Activated naive CD8-positive, alpha-beta T cell (primary cell): ENCODE measurements around the gene SLC35G1.

Source experiments
- H3K27ac Mint-ChIP-seq: one replicate; pipeline ENCODE4 v1.8.0; 2021; ENCODE audit warnings: mixed read lengths
- H3K27me3 Mint-ChIP-seq: one replicate; pipeline ENCODE4 v1.8.0; 2021; ENCODE audit warnings: mixed read lengths
- H3K36me3 Mint-ChIP-seq: one replicate; pipeline ENCODE4 v1.8.0; 2021; ENCODE audit warnings: mixed read lengths
- H3K4me1 Mint-ChIP-seq: one replicate; pipeline ENCODE4 v1.8.0; 2021; ENCODE audit warnings: low read depth, mixed read lengths
- H3K4me3 Mint-ChIP-seq: one replicate; pipeline ENCODE4 v1.8.0; 2021; ENCODE audit warnings: mild to moderate bottlenecking, mixed read lengths
- H3K9me3 Mint-ChIP-seq: one replicate; pipeline ENCODE4 v1.8.0; 2021; ENCODE audit warnings: low read depth, mixed read lengths

Gene SLC35G1, protein sequence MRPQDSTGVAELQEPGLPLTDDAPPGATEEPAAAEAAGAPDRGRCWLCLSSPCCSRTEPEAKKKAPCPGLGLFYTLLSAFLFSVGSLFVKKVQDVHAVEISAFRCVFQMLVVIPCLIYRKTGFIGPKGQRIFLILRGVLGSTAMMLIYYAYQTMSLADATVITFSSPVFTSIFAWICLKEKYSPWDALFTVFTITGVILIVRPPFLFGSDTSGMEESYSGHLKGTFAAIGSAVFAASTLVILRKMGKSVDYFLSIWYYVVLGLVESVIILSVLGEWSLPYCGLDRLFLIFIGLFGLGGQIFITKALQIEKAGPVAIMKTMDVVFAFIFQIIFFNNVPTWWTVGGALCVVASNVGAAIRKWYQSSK

DNA sequence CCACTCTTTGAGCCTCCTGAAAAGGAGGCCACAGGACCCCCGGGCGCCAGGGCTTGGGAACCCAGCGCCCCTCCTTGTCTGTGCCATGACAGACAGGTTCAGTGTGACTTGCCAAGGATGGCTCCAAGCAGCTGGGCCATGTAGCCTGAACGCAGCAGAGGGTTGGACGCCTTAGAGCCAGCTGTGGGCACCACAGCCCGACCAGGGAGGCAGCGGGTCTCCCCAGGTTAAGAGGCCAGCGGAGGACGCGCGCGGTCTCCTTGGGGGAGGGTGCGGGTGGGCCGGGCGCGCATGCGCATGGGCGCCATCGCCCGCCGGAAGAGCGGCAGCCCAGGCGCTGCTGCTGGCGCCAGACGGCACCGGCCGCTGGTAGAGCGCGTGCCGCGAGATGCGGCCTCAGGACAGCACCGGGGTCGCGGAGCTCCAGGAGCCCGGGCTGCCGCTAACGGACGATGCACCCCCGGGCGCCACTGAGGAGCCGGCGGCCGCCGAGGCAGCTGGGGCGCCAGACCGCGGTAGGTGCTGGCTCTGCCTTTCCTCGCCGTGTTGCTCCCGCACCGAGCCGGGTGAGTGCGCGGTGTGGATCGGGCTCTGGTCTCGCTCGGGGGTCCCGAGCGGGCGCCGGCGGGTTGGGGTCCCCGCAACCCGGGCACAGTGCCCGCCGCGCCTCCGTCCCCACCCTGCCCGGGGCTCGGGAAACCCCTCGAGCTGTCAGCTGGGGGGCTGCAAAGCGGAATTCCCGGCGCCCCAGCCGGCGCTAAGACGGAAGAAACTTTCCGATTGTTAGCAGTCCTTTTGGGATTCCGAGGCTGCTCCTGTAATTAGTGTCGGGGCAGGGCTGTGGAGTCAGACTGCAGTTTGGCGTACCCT, at the start of gene SLC35G1:
Gene SLC35G1, plus strand, starts transcription at position 333 of the 870 bp plus-strand sequence. Its CDS starts 56 bp downstream, at position 389.
- peaks cover 7% of the 10 kb centered on the region for H3K36me3 Mint-ChIP-seq
- no peaks in the 10 kb centered on the region for H3K9me3 Mint-ChIP-seq
- H3K4me3 Mint-ChIP-seq, result peak within 1 kb of the TSS; percentile 87
- H3K4me1 Mint-ChIP-seq, result peaks cover 39% of the 10 kb centered on the region
- peak within 1 kb of the TSS; percentile 81 for H3K27ac Mint-ChIP-seq
- H3K27me3 Mint-ChIP-seq, result peaks cover 2% of the 10 kb centered on the region

DNA sequence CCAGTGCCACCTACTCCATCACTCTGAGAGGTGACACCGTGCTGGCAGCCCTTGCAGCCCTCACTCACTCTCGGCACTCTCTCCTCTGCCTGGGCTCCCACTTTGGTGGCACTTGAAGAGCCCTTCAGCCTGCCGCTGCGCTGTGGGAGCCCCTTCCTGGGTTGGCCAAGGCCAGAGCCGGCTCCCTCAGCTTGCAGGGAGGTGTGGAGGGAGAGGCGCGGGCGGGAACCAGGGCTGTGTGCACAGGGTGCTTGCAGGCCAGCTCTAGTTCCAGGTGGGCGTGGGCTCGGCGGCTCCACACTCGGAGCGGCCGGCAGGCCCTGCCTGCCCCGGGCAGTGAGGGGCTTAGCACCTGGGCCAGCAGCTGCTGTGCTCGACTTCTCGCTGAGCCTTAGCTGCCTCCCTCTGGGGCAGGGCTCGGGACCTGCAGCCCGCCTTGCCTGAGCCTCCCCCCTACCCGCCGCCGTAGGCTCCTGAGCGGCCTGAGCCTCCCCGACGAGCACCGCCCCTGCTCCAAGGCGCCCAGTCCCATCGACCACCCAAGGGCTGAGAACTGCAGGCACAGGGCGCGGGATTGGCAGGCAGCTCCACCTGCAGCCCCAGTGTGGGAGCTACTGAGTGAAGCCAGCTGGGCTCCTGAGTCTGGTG, 48.7 kb upstream of the SLC35G1 start:
- H3K9me3 Mint-ChIP-seq, result no peaks in the 10 kb centered on the region
- no peaks in the 10 kb centered on the region for H3K4me1 Mint-ChIP-seq
- H3K36me3 Mint-ChIP-seq, result peaks cover 2% of the 10 kb centered on the region
- no peak overlapping the region for H3K4me3 Mint-ChIP-seq
- H3K27ac Mint-ChIP-seq, result no peak overlapping the region
- H3K27me3 Mint-ChIP-seq, result no peaks in the 10 kb centered on the region

DNA sequence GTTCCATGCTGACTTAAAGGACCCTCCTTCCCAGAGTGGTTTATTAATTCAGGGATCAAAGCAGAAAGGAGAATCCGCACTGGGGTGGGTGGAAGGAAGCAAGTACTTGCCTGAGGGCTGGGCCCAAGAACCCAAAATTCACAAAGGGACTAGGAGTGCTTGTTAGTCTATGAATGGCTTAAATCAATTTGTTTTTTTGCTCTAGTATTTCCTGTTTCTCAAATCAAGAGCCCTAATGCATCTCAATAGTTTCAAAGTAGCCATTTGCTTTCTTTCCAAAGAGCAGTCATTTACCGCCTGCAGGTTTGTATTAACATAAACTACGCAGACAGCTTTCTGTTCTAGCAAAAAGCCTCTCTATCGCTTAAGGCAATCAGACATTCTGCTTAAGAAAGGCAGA, 44.2 kb upstream of the SLC35G1 start:
- Mint-ChIP-seq H3K9me3 (no peaks in the 10 kb centered on the region), H3K4me3 (no peak overlapping the region), H3K4me1 (no peaks in the 10 kb centered on the region), H3K27ac (no peak overlapping the region), H3K36me3 (peaks cover 2% of the 10 kb centered on the region), H3K27me3 (no peaks in the 10 kb centered on the region)

GRCh38 chr10:93850031-93851015, 43.5 kb upstream of the SLC35G1 start:
- Mint-ChIP-seq H3K27me3 (no peaks in the 10 kb centered on the region), H3K27ac (no peak overlapping the region), H3K4me3 (no peak overlapping the region), H3K4me1 (no peaks in the 10 kb centered on the region), H3K36me3 (peaks cover 2% of the 10 kb centered on the region), H3K9me3 (no peaks in the 10 kb centered on the region)

GRCh38 chr10:93851169-93851568, 42.6 kb upstream of the SLC35G1 start:
- Mint-ChIP-seq H3K9me3 (no peaks in the 10 kb centered on the region), H3K27me3 (no peaks in the 10 kb centered on the region), H3K4me3 (no peak overlapping the region), H3K27ac (no peak overlapping the region), H3K4me1 (no peaks in the 10 kb centered on the region), H3K36me3 (peaks cover 2% of the 10 kb centered on the region)

DNA sequence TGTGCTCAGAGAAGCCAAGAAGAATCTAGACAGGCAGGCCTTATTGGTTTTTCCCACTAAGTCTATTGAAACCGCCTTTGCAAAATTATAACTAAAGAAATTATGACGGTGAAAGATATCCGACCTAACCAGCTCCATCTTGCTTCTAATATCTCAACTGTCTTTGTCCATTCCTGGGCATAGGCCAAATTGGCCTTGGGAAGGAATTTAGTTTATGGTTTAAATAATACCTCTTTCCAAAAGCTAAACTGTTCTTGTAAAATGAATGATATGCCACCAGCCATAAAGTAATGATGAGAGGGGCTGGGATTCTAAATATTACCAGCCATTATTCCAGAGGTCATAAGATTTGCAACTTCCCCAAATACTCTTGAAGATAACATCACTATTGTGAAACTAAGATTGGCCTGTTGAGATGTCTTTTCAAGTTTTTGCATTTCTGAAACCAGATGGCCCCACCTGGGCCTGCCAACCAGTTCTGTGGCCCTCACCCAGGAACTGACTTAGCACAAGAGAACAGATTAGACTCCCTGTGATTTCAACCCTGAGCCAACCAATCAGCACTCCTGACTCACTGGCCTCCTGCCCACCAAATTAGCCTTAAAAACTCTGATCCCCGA, 41.2 kb upstream of the SLC35G1 start:
- H3K9me3 Mint-ChIP-seq, result no peaks in the 10 kb centered on the region
- H3K4me1 Mint-ChIP-seq, result no peaks in the 10 kb centered on the region
- no peak overlapping the region for H3K27ac Mint-ChIP-seq
- no peaks in the 10 kb centered on the region for H3K27me3 Mint-ChIP-seq
- H3K36me3 Mint-ChIP-seq, result no peaks in the 10 kb centered on the region
- H3K4me3 Mint-ChIP-seq, result no peak overlapping the region

GRCh38 chr10:93854975-93855374, 38.8 kb upstream of the SLC35G1 start:
- no peaks in the 10 kb centered on the region for H3K9me3 Mint-ChIP-seq
- no peak overlapping the region for H3K27ac Mint-ChIP-seq
- no peak overlapping the region for H3K4me3 Mint-ChIP-seq
- no peaks in the 10 kb centered on the region for H3K27me3 Mint-ChIP-seq
- no peaks in the 10 kb centered on the region for H3K36me3 Mint-ChIP-seq
- no peaks in the 10 kb centered on the region for H3K4me1 Mint-ChIP-seq

DNA sequence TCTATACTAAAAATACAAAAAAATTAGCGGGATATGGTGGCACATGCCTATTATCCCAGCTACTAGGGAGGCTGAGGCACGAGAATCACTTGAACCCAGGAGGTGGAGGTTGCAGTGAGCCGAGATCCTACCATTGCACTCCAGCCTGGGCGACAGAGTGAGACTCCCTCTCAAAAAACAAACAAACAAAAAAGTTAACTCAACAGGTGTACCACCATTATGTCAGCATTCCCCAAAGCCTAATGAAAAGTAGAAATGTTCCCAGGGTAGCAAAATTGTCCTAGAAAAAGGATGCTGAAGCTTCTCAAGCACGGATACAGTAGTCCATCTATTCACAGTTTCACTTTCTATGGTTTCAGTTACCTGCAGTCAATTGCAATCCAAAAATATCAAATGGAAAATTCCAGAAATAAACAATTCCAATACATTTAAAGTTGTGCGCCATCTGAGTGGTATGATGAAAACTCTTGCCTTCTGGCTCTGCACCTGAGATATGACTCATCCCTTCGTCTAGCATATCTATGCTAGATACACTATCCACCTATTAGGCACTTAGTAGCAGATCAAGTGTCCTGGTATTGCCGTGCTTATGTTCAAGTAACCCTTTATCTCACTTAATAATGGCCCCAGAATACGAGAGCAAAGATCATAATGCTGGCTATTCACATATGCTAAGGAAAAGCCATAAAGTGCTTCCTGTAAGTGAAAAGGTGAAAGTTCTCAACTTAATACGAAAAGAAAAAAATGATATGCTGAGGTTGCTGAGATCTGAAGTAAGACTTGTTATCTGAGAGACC, 37.2 kb upstream of the SLC35G1 start:
- Mint-ChIP-seq H3K9me3 (no peaks in the 10 kb centered on the region), H3K36me3 (no peaks in the 10 kb centered on the region), H3K27me3 (peaks cover 2% of the 10 kb centered on the region), H3K27ac (no peak overlapping the region), H3K4me3 (no peak overlapping the region), H3K4me1 (no peaks in the 10 kb centered on the region)

DNA sequence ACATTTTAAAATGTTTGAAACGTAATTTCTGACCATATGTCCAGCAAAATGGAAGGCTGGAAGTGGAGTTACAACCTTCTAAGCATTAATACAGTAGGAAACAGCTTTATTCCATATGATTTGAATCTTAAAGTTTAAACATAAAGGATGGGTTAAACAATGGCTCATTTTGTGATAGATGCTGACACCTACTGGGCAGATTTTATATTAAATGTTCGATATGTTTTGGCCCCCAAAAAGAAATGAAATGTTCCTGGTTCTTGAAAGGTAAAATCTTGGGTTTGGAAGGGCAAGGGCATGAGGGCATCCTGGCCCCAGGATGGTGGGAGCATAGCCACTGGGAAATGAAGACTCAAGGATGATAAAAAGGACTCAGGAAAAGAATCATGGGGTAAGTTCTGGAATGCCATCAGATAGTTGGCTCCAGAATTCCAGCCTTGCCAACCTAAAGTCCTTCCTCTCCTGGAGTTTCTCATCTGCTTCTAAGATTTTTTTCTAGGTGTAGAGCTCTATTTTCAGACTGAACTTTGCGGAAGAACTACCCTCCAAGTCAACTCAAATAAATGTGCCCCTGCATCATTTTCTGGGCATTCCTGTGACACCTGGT, 34.6 kb upstream of the SLC35G1 start:
- H3K27me3 Mint-ChIP-seq, result peaks cover 2% of the 10 kb centered on the region

DNA sequence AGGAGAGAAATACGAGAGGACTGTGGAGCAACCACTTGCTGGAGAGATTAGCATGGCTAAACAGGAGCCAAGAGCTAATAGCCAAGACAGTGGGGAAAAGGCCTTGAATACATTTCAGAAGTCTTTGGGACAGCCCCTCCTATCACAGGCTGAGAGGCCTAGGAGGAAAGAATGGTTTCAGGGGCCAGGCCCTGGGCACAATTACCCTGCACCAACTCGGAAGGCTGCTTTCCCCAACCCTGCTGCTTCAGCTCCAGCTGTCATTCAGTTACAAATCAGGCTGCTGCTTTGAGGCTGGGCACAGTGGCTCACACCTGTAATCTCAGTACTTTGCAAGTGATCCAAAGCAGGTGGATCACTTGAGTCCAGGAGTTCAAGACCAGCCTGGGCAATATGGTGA, 32.0 kb upstream of the SLC35G1 start:
- Mint-ChIP-seq H3K4me1 (no peaks in the 10 kb centered on the region), H3K36me3 (no peaks in the 10 kb centered on the region), H3K27me3 (peaks cover 6% of the 10 kb centered on the region), H3K27ac (no peak overlapping the region), H3K4me3 (no peak overlapping the region), H3K9me3 (no peaks in the 10 kb centered on the region)

More for the DNA sequence above, 34.6 kb upstream of the SLC35G1 start:
- Mint-ChIP-seq H3K4me3 (no peak overlapping the region), H3K36me3 (no peaks in the 10 kb centered on the region), H3K9me3 (no peaks in the 10 kb centered on the region), H3K27ac (no peak overlapping the region), H3K4me1 (no peaks in the 10 kb centered on the region)

- Mint-ChIP-seq H3K27ac (no peak overlapping the region), H3K27me3 (peaks cover 13% of the 10 kb centered on the region), H3K9me3 (no peaks in the 10 kb centered on the region), H3K36me3 (no peaks in the 10 kb centered on the region), H3K4me1 (no peaks in the 10 kb centered on the region), H3K4me3 (no peak overlapping the region)
These were observed 27.9 kb upstream of the SLC35G1 start for GRCh38 chr10:93865794-93866425.

DNA sequence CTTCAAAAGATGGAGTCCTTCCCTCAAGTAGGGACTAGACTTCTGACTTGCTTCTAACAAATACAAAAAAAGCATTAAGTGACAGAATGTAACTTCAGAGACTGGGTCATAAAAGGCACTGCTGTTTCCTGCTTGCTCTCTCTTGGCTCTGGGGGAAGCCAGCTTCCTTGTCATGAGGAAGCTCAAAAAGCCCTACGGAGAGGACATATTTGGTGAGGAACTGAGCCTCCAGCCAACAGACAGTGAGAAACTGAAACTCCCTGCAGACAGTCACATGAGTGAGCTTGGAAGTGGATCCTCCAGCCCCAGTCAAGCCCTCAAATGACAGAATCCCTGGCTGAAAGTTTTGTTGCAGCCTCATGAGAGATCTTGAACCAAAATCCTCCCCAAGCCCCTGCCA, 26.3 kb upstream of the SLC35G1 start:
- H3K27ac Mint-ChIP-seq, result no peak overlapping the region
- H3K9me3 Mint-ChIP-seq, result no peaks in the 10 kb centered on the region
- H3K4me3 Mint-ChIP-seq, result no peak overlapping the region
- no peaks in the 10 kb centered on the region for H3K4me1 Mint-ChIP-seq
- H3K36me3 Mint-ChIP-seq, result no peaks in the 10 kb centered on the region
- H3K27me3 Mint-ChIP-seq, result peaks cover 12% of the 10 kb centered on the region
